Colonic mucosa (tissue), 4 donors: ENCODE data around the gene CASP10. TPM values are rescaled to one million over a fixed set of nuclear protein-coding genes. Genes with fewer than 3 reads are reported as not detected.

Experiments used
- DNase-seq: peaks from one replicate; pipeline ENCODE4 v3.0.0-alpha.2; 2020
- H3K27ac ChIP-seq: fragments of 200-600 bp; one replicate; pipeline ENCODE4 v1.8.0; 2021
- H3K27me3 ChIP-seq: fragments of 200-600 bp; one replicate; pipeline ENCODE4 v1.8.0; 2021
- H3K36me3 ChIP-seq: fragments of 200-600 bp; one replicate; pipeline ENCODE4 v1.8.0; 2021
- H3K4me1 ChIP-seq: fragments of 200-600 bp; one replicate; pipeline ENCODE4 v1.8.0; 2021; ENCODE audit warnings: mild to moderate bottlenecking
- H3K4me3 ChIP-seq: fragments of 200-600 bp; one replicate; pipeline ENCODE4 v1.8.0; 2021
- H3K9ac ChIP-seq, 2 donors: one replicate each; pipeline ENCODE4 v1.7.0; 2013; ENCODE audit warnings: control low read depth in 2 of 2, low read depth in 2 of 2, low read length in 2 of 2
- H3K9me3 ChIP-seq: fragments of 200-600 bp; one replicate; pipeline ENCODE4 v1.8.0; 2021
- CTCF ChIP-seq: fragments of 200-600 bp; IDR thresholded peaks from one replicate; pipeline ENCODE4 v1.8.0; 2022; ENCODE audit warnings: antibody characterized with exemption, mild to moderate bottlenecking
- intact Hi-C: fragments of 100-400 bp; cut with DNase I; formaldehyde crosslinking; loops from one replicate; pipeline ENCODE4 v1.14.1; 2022
- total RNA-seq, 2 donors: library from RNA; stranded (reverse); fragmentation: NEBNext Ultra II Directional in 1 of 2; extraction: Animal tissue kit (Norgen Biotek cat#: 25700) in 1 of 2; gene quantifications; one replicate each; pipeline ENCODE4 v1.2.1, GENCODE V29; 2021
- donor health status: healthy.
- donor health status: DM: no; HTN: no; CAD: no.
- donor health status: DM: no; HTN: no; CAD: no.

The CASP10 gene
- total RNA-seq, 2 donors from 2014 or later, result 28.0 to 52.3 TPM

GRCh38 chr2:201242571-201243277 is 59.8 kb downstream of the CASP10 start:
- Histone ChIP-seq H3K27ac (no peak overlapping the region), H3K4me3 (no peak overlapping the region), H3K9me3 (no peaks in the 10 kb centered on the region), H3K4me1 (no peaks in the 10 kb centered on the region), H3K36me3 (no peaks in the 10 kb centered on the region), H3K27me3 (no peaks in the 10 kb centered on the region), H3K9ac (no peak overlapping the region)
- no peak for DNase-seq
- intact Hi-C loops, result no loop called here
- no peak for TF ChIP-seq CTCF

- intact Hi-C loops, result no loop called here
- DNase-seq, result no peak
- Histone ChIP-seq H3K4me1 (no peaks in the 10 kb centered on the region), H3K36me3 (no peaks in the 10 kb centered on the region), H3K4me3 (no peak overlapping the region), H3K27me3 (no peaks in the 10 kb centered on the region), H3K27ac (no peak overlapping the region), H3K9ac (no peak overlapping the region), H3K9me3 (no peaks in the 10 kb centered on the region)
- no peak for TF ChIP-seq CTCF
These were observed 61.9 kb downstream of the CASP10 start for GRCh38 chr2:201244829-201245228.

GRCh38 chr2:201246280-201246679 is 63.3 kb downstream of the CASP10 start:
- Histone ChIP-seq H3K36me3 (no peaks in the 10 kb centered on the region), H3K4me1 (no peaks in the 10 kb centered on the region), H3K27ac (no peak overlapping the region), H3K4me3 (no peak overlapping the region), H3K9me3 (no peaks in the 10 kb centered on the region), H3K9ac (no peak overlapping the region), H3K27me3 (no peaks in the 10 kb centered on the region)
- DNase-seq, result no peak
- no peak for TF ChIP-seq CTCF
- intact Hi-C loops, result no loop called here

GRCh38 chr2:201248288-201248844 is 65.4 kb downstream of the CASP10 start:
- H3K4me1 ChIP-seq, result no peaks in the 10 kb centered on the region
- no peak overlapping the region for H3K4me3 ChIP-seq
- no peak for TF ChIP-seq CTCF
- no peak overlapping the region for H3K27ac ChIP-seq
- no peak for DNase-seq
- H3K9me3 ChIP-seq, result no peaks in the 10 kb centered on the region
- H3K36me3 ChIP-seq, result no peaks in the 10 kb centered on the region
- no peak overlapping the region for H3K9ac ChIP-seq
- intact Hi-C loops, result no loop called here
- no peaks in the 10 kb centered on the region for H3K27me3 ChIP-seq

GRCh38 chr2:201249889-201250288 is 66.9 kb downstream of the CASP10 start:
- intact Hi-C loops, result no loop called here
- TF ChIP-seq CTCF, result no peak
- no peaks in the 10 kb centered on the region for H3K27me3 ChIP-seq
- H3K4me3 ChIP-seq, result no peak overlapping the region
- no peaks in the 10 kb centered on the region for H3K36me3 ChIP-seq
- no peak overlapping the region for H3K27ac ChIP-seq
- no peaks in the 10 kb centered on the region for H3K9me3 ChIP-seq
- no peaks in the 10 kb centered on the region for H3K4me1 ChIP-seq
- no peak overlapping the region for H3K9ac ChIP-seq
- DNase-seq, result no peak
